ENCODE measurements around the gene DDHD1.

DDHD1 gene

DNA sequence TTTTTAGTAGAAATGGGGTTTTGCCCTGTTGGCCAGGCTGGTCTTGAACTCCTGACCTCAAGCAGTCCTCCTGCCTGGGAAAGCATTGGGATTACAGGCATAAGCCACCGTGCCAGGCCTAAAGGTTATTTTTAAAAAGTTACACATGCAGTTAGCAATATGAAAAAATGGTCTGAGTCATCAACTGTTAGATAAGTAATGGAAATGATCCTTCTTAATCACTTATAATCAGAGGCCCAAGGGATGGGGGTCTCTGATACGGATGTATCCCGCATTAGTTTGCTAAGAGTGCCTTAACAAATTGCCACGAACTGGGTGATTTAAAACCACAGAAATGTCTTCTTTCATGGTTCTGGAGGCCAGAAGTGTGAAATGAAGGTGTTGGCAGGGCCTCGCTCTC, 148.1 kb downstream of the DDHD1 start:
- Histone ChIP-seq H3K36me3 (ENCODE audit: control insufficient read depth, low read depth, low read length) (no peaks in the 10 kb centered on the region), H3K4me3 (ENCODE audit: low read length) (no peak overlapping the region), H3K27ac (ENCODE audit: low read length) (no peak overlapping the region), H3K27me3 (ENCODE audit: control insufficient read depth, insufficient read depth, low read length) (no peaks in the 10 kb centered on the region), H3K4me1 (ENCODE audit: control insufficient read depth, low read depth, low read length) (no peaks in the 10 kb centered on the region), H3K9ac (ENCODE audit: low read length) (no peak overlapping the region), H3K9me3 (ENCODE audit: control insufficient read depth, low read depth, low read length) (no peaks in the 10 kb centered on the region)

DNA sequence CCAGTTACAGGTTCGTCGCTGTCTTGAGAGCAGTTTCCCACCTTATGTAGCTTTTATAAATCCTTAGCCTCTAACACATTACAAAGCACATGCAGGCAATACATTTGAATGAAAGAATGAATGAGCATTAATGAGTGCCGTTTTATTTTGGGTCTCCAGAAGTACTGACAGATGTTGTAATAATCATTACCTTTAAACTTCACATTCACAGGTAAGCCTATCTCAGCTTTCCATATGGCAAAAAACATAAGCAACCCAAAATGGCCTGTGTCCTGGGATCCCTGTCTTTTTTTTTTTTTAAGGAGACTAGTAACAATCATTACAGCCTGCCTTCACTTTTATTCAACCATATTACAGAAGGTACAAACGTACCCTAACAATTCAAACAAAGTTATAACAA, 149.3 kb downstream of the DDHD1 start:
- Histone ChIP-seq H3K4me1 (ENCODE audit: control insufficient read depth, low read depth, low read length) (no peaks in the 10 kb centered on the region), H3K9ac (ENCODE audit: low read length) (no peak overlapping the region), H3K27me3 (ENCODE audit: control insufficient read depth, insufficient read depth, low read length) (no peaks in the 10 kb centered on the region), H3K4me3 (ENCODE audit: low read length) (no peak overlapping the region), H3K9me3 (ENCODE audit: control insufficient read depth, low read depth, low read length) (no peaks in the 10 kb centered on the region), H3K27ac (ENCODE audit: low read length) (no peak overlapping the region), H3K36me3 (ENCODE audit: control insufficient read depth, low read depth, low read length) (no peaks in the 10 kb centered on the region)

DNA sequence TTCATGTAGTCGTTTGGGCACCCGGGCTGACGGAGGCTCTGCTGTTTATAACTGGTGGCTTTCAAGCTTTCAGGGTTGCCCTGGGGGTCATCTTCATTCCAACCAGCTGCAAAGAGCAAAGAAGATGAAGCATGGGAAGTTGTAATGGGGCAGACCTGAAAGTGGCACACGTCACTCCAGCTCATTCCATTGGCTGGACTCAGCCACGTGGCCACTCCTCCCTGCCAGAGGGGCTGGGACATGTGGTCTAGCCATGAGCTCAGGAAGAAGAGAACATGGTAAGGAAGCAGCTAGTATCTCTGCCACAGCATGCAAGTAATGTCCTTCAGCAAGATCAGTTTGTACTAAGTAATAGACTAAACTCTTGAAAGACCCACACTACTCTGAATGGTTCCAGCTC, 150.5 kb downstream of the DDHD1 start:
- no peak overlapping the region for H3K4me3 ChIP-seq (ENCODE audit: low read length)
- no peaks in the 10 kb centered on the region for H3K27me3 ChIP-seq (ENCODE audit: control insufficient read depth, insufficient read depth, low read length)
- no peaks in the 10 kb centered on the region for H3K9me3 ChIP-seq (ENCODE audit: control insufficient read depth, low read depth, low read length)
- H3K4me1 ChIP-seq (ENCODE audit: control insufficient read depth, low read depth, low read length), result no peaks in the 10 kb centered on the region
- H3K36me3 ChIP-seq (ENCODE audit: control insufficient read depth, low read depth, low read length), result no peaks in the 10 kb centered on the region
- no peak overlapping the region for H3K27ac ChIP-seq (ENCODE audit: low read length)
- H3K9ac ChIP-seq (ENCODE audit: low read length), result no peak overlapping the region

DNA sequence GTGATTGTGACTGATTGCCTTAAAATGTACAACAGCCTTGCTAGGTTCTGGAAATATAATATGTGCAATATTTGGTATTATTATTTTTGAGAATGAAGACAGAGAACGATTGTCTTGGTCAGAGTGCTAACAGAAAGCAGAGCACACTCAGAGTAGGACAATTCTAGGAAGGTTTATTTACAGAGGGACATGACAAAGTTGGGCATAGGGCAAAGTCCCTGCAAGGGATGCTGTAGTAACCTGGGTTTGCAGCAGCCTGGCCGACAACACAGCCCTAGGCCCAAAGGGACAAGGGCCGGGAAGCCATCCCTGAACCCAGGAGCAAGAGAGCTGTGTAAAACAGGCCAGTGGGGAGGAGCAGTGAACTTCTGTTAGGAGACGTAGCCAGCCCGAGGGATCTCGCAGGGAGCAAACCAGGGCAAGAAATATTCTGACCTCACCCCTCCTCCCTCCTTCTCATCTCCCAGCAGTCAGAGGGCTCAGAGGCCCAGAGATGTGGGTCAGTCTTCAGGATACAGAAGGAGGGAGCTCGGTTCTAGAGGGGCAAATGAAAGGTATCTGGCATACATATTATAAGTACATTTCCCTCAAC, 151.2 kb downstream of the DDHD1 start:
- no peaks in the 10 kb centered on the region for H3K36me3 ChIP-seq (ENCODE audit: control insufficient read depth, low read depth, low read length)
- H3K9ac ChIP-seq (ENCODE audit: low read length), result no peak overlapping the region
- H3K4me1 ChIP-seq (ENCODE audit: control insufficient read depth, low read depth, low read length), result no peaks in the 10 kb centered on the region
- H3K9me3 ChIP-seq (ENCODE audit: control insufficient read depth, low read depth, low read length), result no peaks in the 10 kb centered on the region
- H3K27ac ChIP-seq (ENCODE audit: low read length), result no peak overlapping the region
- H3K27me3 ChIP-seq (ENCODE audit: control insufficient read depth, insufficient read depth, low read length), result no peaks in the 10 kb centered on the region
- H3K4me3 ChIP-seq (ENCODE audit: low read length), result no peak overlapping the region

DNA sequence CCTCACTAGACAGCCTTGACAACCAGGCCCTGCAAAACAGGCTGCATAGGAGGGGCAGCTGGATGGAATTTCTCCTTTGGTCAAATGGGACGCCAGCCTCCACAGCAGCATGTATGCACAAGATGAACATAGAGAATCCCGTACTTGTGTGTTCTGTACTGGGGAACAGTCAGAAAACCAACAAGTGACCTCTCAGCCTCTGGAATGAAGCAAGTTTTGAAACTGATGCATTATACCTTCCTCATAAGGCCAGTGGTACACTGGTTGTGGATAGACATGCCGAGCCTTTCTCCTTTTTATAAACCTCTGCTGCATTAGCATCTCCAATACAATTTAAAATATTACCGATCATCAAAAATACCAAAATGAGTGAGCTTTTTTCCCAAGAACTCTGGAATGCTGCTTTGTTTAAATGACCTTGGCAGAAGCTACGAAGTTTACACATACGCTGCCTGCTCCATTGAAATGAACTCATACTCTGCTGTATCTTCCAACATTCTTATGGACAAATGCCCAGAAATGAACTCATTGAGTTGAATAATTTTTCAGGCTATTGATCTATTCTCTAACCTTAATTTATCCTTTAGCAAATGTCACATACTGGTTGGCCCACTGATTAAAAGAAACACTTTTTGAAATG, 154.6 kb downstream of the DDHD1 start:
- H3K4me3 ChIP-seq (ENCODE audit: low read length), result no peak overlapping the region
- no peaks in the 10 kb centered on the region for H3K27me3 ChIP-seq (ENCODE audit: control insufficient read depth, insufficient read depth, low read length)
- H3K9me3 ChIP-seq (ENCODE audit: control insufficient read depth, low read depth, low read length), result no peaks in the 10 kb centered on the region
- H3K27ac ChIP-seq (ENCODE audit: low read length), result no peak overlapping the region
- no peak overlapping the region for H3K9ac ChIP-seq (ENCODE audit: low read length)
- H3K36me3 ChIP-seq (ENCODE audit: control insufficient read depth, low read depth, low read length), result no peaks in the 10 kb centered on the region
- no peaks in the 10 kb centered on the region for H3K4me1 ChIP-seq (ENCODE audit: control insufficient read depth, low read depth, low read length)

DNA sequence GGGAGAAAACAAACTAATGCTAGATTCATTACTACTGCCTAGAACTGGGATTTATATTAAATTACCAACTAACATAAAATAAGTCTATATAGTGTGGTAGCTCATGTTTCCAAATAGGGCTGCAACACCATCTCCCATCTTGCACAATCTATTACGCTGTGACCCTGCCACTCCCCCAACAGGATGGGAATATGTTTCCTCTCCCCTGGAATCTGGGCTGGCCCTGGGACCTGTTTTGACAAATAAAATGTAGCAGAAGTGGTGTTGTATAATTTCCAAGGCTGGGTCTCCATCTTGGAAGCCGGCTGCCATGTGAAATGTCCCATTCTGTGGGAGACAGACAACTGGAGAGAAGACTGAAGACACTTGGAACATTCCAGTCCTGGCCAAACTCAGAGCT, 156.6 kb downstream of the DDHD1 start:
- Histone ChIP-seq H3K27me3 (ENCODE audit: control insufficient read depth, insufficient read depth, low read length) (no peaks in the 10 kb centered on the region), H3K4me3 (ENCODE audit: low read length) (no peak overlapping the region), H3K9ac (ENCODE audit: low read length) (no peak overlapping the region), H3K9me3 (ENCODE audit: control insufficient read depth, low read depth, low read length) (no peaks in the 10 kb centered on the region), H3K36me3 (ENCODE audit: control insufficient read depth, low read depth, low read length) (no peaks in the 10 kb centered on the region), H3K27ac (ENCODE audit: low read length) (no peak overlapping the region), H3K4me1 (ENCODE audit: control insufficient read depth, low read depth, low read length) (no peaks in the 10 kb centered on the region)

DNA sequence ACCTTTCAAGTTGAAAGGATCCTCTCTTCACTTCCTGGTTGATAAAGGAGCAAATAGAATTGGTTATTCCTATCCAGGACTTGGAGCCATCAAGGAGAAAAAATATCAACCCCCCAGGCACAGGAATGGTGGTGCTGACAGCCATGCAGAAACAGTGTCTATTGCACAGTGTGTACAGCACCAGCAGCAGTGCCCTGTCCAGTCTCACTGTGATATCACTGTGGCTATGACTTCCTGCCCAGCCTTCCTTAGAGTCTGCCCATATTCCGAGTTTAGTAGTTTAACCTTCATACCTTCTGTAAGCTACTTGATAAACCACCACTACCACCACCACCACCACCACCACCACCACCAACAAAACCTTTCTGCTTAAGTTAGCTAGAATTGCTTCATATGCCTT, 157.1 kb downstream of the DDHD1 start:
- no peaks in the 10 kb centered on the region for H3K4me1 ChIP-seq (ENCODE audit: control insufficient read depth, low read depth, low read length)
- H3K27me3 ChIP-seq (ENCODE audit: control insufficient read depth, insufficient read depth, low read length), result no peaks in the 10 kb centered on the region
- H3K9me3 ChIP-seq (ENCODE audit: control insufficient read depth, low read depth, low read length), result no peaks in the 10 kb centered on the region
- H3K27ac ChIP-seq (ENCODE audit: low read length), result no peak overlapping the region
- no peak overlapping the region for H3K4me3 ChIP-seq (ENCODE audit: low read length)
- no peaks in the 10 kb centered on the region for H3K36me3 ChIP-seq (ENCODE audit: control insufficient read depth, low read depth, low read length)
- no peak overlapping the region for H3K9ac ChIP-seq (ENCODE audit: low read length)

DNA sequence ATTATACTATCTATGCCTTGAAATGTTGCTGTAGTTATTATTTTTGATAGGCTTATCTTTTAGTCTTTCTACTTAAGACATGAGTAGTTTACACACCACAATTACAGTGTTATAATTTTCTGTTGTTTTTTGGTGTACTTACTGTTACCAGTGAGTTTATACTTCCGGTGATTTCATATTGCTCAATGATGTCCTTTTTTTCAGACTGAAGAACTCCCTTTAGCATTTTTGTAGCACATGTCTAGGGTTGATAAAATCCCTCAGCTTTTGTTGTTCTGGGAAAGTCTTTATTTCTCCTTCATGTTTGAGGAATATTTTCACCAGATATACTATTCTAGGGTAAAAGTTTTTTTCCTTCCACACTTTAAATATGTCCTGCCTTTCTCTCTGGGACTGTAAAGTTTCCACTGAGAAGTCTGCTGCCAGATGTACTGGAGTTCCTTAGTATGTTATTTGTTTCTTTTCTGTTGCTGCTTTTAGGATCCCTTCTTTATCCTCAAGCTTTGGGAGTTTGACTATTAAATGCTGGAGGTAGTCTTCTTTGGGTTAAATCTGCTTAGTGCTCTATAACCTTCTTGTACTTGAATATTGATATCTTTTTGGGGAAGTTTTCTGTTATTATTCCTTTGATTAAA, 160.8 kb downstream of the DDHD1 start:
- H3K9me3 ChIP-seq (ENCODE audit: control insufficient read depth, low read depth, low read length), result no peaks in the 10 kb centered on the region
- H3K27ac ChIP-seq (ENCODE audit: low read length), result no peak overlapping the region
- no peaks in the 10 kb centered on the region for H3K27me3 ChIP-seq (ENCODE audit: control insufficient read depth, insufficient read depth, low read length)
- no peaks in the 10 kb centered on the region for H3K4me1 ChIP-seq (ENCODE audit: control insufficient read depth, low read depth, low read length)
- no peaks in the 10 kb centered on the region for H3K36me3 ChIP-seq (ENCODE audit: control insufficient read depth, low read depth, low read length)
- H3K9ac ChIP-seq (ENCODE audit: low read length), result no peak overlapping the region
- H3K4me3 ChIP-seq (ENCODE audit: low read length), result no peak overlapping the region

DNA sequence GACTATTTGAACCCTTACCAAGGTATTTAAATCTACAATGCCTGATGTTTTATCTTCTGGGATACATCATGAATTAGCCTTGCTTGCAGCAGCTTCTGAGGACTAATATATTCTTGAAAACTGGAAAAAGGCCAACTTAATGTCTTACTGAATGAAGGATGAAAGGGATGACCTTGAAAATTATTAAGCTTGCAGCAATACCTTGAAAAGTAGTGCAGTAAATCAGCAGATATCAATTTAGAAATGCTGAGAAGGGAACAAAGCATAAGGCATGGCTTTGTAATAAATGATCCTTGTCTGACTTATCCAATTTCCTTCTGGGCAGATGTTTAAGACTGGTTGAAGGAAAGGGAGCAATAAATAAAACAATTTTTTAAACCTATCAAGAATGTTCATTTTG, 165.0 kb downstream of the DDHD1 start:
- H3K9ac ChIP-seq (ENCODE audit: low read length), result no peak overlapping the region
- no peak overlapping the region for H3K4me3 ChIP-seq (ENCODE audit: low read length)
- H3K27me3 ChIP-seq (ENCODE audit: control insufficient read depth, insufficient read depth, low read length), result no peaks in the 10 kb centered on the region
- no peaks in the 10 kb centered on the region for H3K36me3 ChIP-seq (ENCODE audit: control insufficient read depth, low read depth, low read length)
- no peak overlapping the region for H3K27ac ChIP-seq (ENCODE audit: low read length)
- no peaks in the 10 kb centered on the region for H3K4me1 ChIP-seq (ENCODE audit: control insufficient read depth, low read depth, low read length)
- H3K9me3 ChIP-seq (ENCODE audit: control insufficient read depth, low read depth, low read length), result no peaks in the 10 kb centered on the region

DNA sequence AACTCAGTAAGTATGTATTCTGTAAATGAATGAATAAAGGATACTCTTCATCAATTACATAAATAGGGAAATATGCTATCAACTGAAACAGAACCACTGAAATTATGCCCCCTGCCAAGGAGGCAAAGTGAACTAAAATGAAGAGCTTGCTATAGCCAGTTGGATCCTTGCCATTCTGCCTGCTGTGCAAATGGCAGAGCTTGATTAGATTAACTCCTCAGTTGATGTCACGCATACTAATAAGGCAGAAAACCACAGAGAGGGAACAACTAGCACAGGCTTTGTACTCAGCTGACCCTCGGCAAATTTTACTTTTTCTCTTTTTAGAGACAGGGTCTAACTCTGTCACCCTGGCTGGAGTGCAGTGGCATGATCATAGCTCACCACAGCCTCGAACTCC, 165.6 kb downstream of the DDHD1 start:
- no peaks in the 10 kb centered on the region for H3K36me3 ChIP-seq (ENCODE audit: control insufficient read depth, low read depth, low read length)
- no peaks in the 10 kb centered on the region for H3K27me3 ChIP-seq (ENCODE audit: control insufficient read depth, insufficient read depth, low read length)
- H3K4me1 ChIP-seq (ENCODE audit: control insufficient read depth, low read depth, low read length), result no peaks in the 10 kb centered on the region
- H3K4me3 ChIP-seq (ENCODE audit: low read length), result no peak overlapping the region
- no peak overlapping the region for H3K9ac ChIP-seq (ENCODE audit: low read length)
- H3K9me3 ChIP-seq (ENCODE audit: control insufficient read depth, low read depth, low read length), result no peaks in the 10 kb centered on the region
- H3K27ac ChIP-seq (ENCODE audit: low read length), result no peak overlapping the region

DNA sequence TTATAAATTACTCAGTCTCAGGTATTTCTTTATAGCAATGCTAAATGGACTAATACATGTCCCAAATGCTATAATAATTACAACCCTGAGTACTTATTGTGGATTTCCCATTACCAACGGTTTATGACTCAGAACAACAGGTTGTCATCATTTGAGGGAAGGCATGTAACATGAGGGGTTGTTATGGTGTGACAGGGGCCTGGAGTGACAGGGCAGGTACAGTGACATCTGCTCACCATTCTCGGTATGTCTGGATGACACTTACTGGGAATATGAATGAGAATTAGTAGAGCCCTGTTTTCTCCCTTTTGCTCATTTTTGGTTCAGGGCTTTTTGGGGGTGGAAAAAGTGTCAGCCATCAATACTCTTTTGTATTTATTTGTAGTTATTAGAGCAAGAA, 166.1 kb downstream of the DDHD1 start:
- Histone ChIP-seq H3K27me3 (ENCODE audit: control insufficient read depth, insufficient read depth, low read length) (no peaks in the 10 kb centered on the region), H3K27ac (ENCODE audit: low read length) (no peak overlapping the region), H3K36me3 (ENCODE audit: control insufficient read depth, low read depth, low read length) (no peaks in the 10 kb centered on the region), H3K9ac (ENCODE audit: low read length) (no peak overlapping the region), H3K4me3 (ENCODE audit: low read length) (no peak overlapping the region), H3K4me1 (ENCODE audit: control insufficient read depth, low read depth, low read length) (no peaks in the 10 kb centered on the region), H3K9me3 (ENCODE audit: control insufficient read depth, low read depth, low read length) (no peaks in the 10 kb centered on the region)

Data from iPS-18a (cell line).